Karpas-422 (cell line): ENCODE results near the gene SNTB2. TPM values are rescaled to one million over a fixed set of nuclear protein-coding genes. Genes with fewer than 3 reads are reported as not detected.
A peak's percentile ranks its signal among the peaks of the same experiment; 100 is the strongest.

Experiments
- DNase-seq: peaks from one replicate; pipeline ENCODE4 v3.0.0-alpha.2; 2015
- H2AFZ ChIP-seq: fragments of 200-600 bp; sonication (generic); 2 replicates; pipeline ENCODE4 v1.6.1; 2014; ENCODE audit warnings: antibody characterized with exemption, low read length, mixed read lengths
- H3K27ac ChIP-seq: fragments of 200-600 bp; sonication (generic); 2 replicates; pipeline ENCODE4 v1.5.1; 2014; ENCODE audit warnings: mild to moderate bottlenecking, low read length, moderate library complexity
- H3K27me3 ChIP-seq: fragments of 200-600 bp; sonication (generic); 2 replicates; pipeline ENCODE4 v1.6.1; 2014; ENCODE audit warnings: low read length, mixed read lengths
- H3K36me3 ChIP-seq: fragments of 200-600 bp; sonication (generic); 2 replicates; pipeline ENCODE4 v1.6.1; 2014; ENCODE audit warnings: low read length, mixed read lengths; ENCODE audit not compliant: insufficient read depth
- H3K4me1 ChIP-seq: fragments of 200-600 bp; sonication (generic); 2 replicates; pipeline ENCODE4 v1.6.1; 2014; ENCODE audit warnings: mild to moderate bottlenecking, low read length, mixed read lengths
- H3K4me2 ChIP-seq: fragments of 200-600 bp; sonication (generic); 2 replicates; pipeline ENCODE4 v1.6.1; 2014; ENCODE audit warnings: low read length, low read depth, mild to moderate bottlenecking; ENCODE audit not compliant: poor library complexity, severe bottlenecking
- H3K4me3 ChIP-seq: fragments of 200-600 bp; sonication (generic); 2 replicates; pipeline ENCODE4 v1.5.1; 2014; ENCODE audit warnings: mild to moderate bottlenecking, antibody characterized with exemption, low read length, mixed read lengths
- H3K79me2 ChIP-seq: fragments of 200-600 bp; sonication (generic); 2 replicates; pipeline ENCODE4 v1.6.1; 2014; ENCODE audit warnings: mild to moderate bottlenecking, low read length, mixed read lengths
- H3K9ac ChIP-seq: fragments of 200-600 bp; sonication (generic); 2 replicates; pipeline ENCODE4 v1.6.0; 2014; ENCODE audit warnings: low read length
- H3K9me2 ChIP-seq: fragments of 200-600 bp; sonication (generic), shearing (Covaris generic); replicated peaks from 2 replicates; pipeline ENCODE4 v1.6.0; 2014; ENCODE audit warnings: mild to moderate bottlenecking, low read length, moderate library complexity; ENCODE audit not compliant: insufficient read depth
- H3K9me3 ChIP-seq: fragments of 300-700, 200-600 bp; sonication (generic); 2 replicates; pipeline ENCODE4 v1.6.1; 2014; ENCODE audit warnings: low read length, mixed read lengths
- H4K20me1 ChIP-seq: fragments of 200-600 bp; sonication (generic); 2 replicates; pipeline ENCODE4 v1.6.1; 2014; ENCODE audit warnings: mild to moderate bottlenecking, antibody characterized with exemption, low read length, low read depth; ENCODE audit not compliant: insufficient read depth
- total RNA-seq: library from RNA; depleted of rRNA; stranded (reverse); fragments of >200 nt; shearing (Covaris generic); gene quantifications from 2 replicates; pipeline ENCODE4 v1.2.3, GENCODE V29; 2014; ENCODE audit warnings: low replicate concordance

Gene SNTB2
- total RNA-seq, 1 experiment from 2014 or later: 17.7 TPM

DNA sequence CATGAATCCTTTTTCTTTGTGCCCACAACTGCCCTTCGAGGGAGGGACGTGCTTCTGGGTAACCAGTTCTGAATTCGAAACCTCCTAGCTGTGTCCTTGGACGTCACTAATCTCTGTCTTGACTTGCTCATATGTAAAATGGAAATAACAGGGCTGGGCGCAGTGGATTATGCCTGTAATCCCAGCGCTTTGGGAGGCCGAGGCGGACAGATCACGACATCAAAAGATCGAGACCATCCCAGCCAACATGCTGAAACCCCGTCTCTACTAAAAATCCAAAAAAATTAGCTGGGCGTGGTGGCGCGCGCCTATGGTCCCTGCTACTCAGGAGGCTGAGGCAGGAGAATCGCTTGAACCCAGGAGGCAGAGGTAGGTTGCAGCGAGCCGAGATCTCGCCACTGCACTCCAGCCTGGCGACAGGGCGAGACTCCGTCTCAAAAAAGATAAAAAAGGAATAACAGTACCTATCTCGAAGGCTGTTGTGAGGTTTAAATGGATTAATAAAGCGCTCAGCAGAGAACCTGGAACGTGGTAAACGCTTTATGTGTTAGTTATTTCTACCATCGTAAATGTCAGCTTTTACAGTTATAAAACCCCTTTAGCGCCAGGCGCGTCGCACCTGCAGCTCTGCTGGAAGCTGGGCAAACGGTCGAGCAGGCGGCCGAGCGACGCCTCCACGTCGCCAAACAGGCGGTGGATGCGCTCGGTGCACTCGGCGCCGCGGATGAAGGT, 151.8 kb downstream of the SNTB2 start:
- Histone ChIP-seq H3K9me3 (no peaks in the 10 kb centered on the region), H3K4me1 (peaks cover 26% of the 10 kb centered on the region), H3K4me3 (peak overlapping the region; percentile 94), H3K79me2 (peaks cover 70% of the 10 kb centered on the region), H4K20me1 (no peaks in the 10 kb centered on the region), H2AFZ (peak overlapping the region; percentile 46; the same call in 1 of the 2 replicates), H3K9me2 (no peaks in the 10 kb centered on the region), H3K27me3 (no peaks in the 10 kb centered on the region), H3K4me2 (peak overlapping the region; percentile 79), H3K9ac (peak overlapping the region; percentile 91), H3K27ac (peak overlapping the region; percentile 48), H3K36me3 (peaks cover 40% of the 10 kb centered on the region)
- DNase-seq: no peak

DNA sequence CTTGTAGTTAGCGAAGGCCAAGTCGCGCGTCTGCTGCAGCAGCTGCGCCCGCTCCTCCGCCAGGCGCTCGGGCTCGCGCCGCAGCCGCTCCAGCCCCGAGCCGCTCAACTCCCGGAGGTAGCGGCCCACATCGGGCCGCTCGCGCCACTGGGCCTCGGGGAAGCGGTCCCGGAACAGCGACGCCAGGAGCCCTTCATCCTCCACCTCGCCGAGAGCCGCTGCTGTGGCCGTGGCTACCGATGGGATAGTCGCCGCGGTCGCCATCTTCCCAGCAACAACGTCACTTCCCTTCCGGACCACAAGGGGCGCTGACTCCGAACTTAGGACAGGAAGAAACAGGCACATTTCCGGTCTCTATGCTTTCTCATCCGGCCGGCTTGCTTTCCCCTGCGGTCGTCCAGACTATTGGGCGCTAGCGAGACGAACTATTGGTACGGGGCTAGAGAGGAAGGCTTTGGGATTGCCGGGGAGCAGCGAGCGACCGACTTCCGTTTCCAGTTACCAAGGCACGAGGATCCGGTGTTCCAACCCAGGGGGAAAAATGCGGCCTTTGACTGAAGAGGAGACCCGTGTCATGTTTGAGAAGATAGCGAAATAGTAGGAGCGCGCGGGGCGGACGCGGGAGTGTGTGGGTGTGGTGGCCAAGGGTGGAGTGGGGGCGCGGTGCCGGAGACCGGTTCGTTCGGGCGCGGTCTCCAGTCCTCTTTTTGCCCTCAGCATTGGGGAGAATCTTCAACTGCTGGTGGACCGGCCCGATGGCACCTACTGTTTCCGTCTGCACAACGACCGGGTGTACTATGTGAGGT, 152.5 kb downstream of the SNTB2 start, which contains the start of the genes COG8 and NIP7:
Gene COG8 (minus strand): TSS at position 276 of the 806 bp plus-strand sequence. CDS start 12 bp downstream, at position 264.
Gene NIP7 (plus strand): TSS at position 484 of the 806 bp plus-strand sequence. CDS start 58 bp downstream, at position 542.
- Histone ChIP-seq H3K27ac (peak within 1 kb of the TSS; percentile 67), H3K4me1 (peaks cover 26% of the 10 kb centered on the region), H2AFZ (peak within 1 kb of the TSS; percentile 46; the same call in 1 of the 2 replicates), H3K9ac (peak within 1 kb of the TSS; percentile 91), H3K4me3 (peak within 1 kb of the TSS; percentile 94), H3K4me2 (peak within 1 kb of the TSS; percentile 81), H4K20me1 (no peaks in the 10 kb centered on the region), H3K79me2 (peaks cover 66% of the 10 kb centered on the region), H3K9me3 (no peaks in the 10 kb centered on the region), H3K27me3 (no peaks in the 10 kb centered on the region), H3K9me2 (no peaks in the 10 kb centered on the region), H3K36me3 (peaks cover 38% of the 10 kb centered on the region)
- peak; percentile 99 for DNase-seq

DNA sequence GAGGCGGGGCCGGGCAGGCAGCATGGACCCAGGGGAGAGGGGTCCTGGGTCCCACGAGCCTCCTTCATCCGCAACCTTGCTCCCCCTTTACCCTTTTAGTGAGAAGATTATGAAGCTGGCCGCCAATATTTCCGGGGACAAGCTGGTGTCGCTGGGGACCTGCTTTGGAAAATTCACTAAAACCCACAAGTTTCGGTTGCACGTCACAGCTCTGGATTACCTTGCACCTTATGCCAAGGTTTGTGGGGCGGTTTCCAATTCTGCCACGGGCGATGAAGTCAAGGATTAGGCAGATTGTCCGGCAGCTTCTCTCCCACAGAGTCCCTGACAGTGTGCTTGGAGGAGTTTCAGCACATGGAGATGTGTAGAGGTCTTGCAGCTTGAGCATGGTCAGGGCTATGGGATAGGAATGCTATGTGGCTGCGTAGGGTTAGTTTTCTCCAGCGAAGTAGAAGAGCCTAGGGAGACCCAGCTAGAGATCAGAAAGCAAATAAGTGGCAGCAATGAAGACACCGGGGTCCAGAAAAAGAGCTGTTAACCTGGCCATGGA, 153.2 kb downstream of the SNTB2 start:
- peaks cover 26% of the 10 kb centered on the region for H3K4me1 ChIP-seq
- H3K9me3 ChIP-seq: no peaks in the 10 kb centered on the region
- H4K20me1 ChIP-seq: no peaks in the 10 kb centered on the region
- no peaks in the 10 kb centered on the region for H3K27me3 ChIP-seq
- peak overlapping the region; percentile 67 for H3K27ac ChIP-seq
- peak overlapping the region; percentile 81 for H3K4me2 ChIP-seq
- peak overlapping the region; percentile 94 for H3K4me3 ChIP-seq
- no peak for DNase-seq
- H3K79me2 ChIP-seq: peaks cover 65% of the 10 kb centered on the region
- H3K9me2 ChIP-seq: no peaks in the 10 kb centered on the region
- 0 out of 2 replicates have a peak overlapping the region, but pooled peaks have one; percentile 21 for H2AFZ ChIP-seq
- H3K9ac ChIP-seq: peak overlapping the region; percentile 91
- peaks cover 38% of the 10 kb centered on the region for H3K36me3 ChIP-seq

- H3K9ac ChIP-seq: no peak overlapping the region
- peaks cover 34% of the 10 kb centered on the region for H3K79me2 ChIP-seq
These were observed 157.2 kb downstream of the SNTB2 start for GRCh38 chr16:69344171-69344570.

GRCh38 chr16:69345923-69346322, 159.0 kb downstream of the SNTB2 start:
- Histone ChIP-seq H3K4me2 (no peak overlapping the region), H3K4me1 (peaks cover 11% of the 10 kb centered on the region), H3K27me3 (no peaks in the 10 kb centered on the region), H3K9me3 (no peaks in the 10 kb centered on the region), H3K9ac (no peak overlapping the region), H3K79me2 (peaks cover 20% of the 10 kb centered on the region), H4K20me1 (no peaks in the 10 kb centered on the region), H3K27ac (no peak overlapping the region), H3K9me2 (no peaks in the 10 kb centered on the region), H3K4me3 (no peak overlapping the region), H2AFZ (no peak overlapping the region), H3K36me3 (peaks cover 39% of the 10 kb centered on the region)
- no peak for DNase-seq

More at GRCh38 chr16:69344171-69344570, 157.2 kb downstream of the SNTB2 start:
- Histone ChIP-seq H3K4me3 (no peak overlapping the region), H3K4me2 (no peak overlapping the region), H3K9me3 (no peaks in the 10 kb centered on the region), H3K27ac (no peak overlapping the region), H3K27me3 (no peaks in the 10 kb centered on the region), H2AFZ (no peak overlapping the region), H3K9me2 (no peaks in the 10 kb centered on the region), H3K4me1 (peaks cover 16% of the 10 kb centered on the region), H4K20me1 (no peaks in the 10 kb centered on the region), H3K36me3 (peaks cover 36% of the 10 kb centered on the region)
- DNase-seq: no peak

GRCh38 chr16:69346683-69347082, 159.7 kb downstream of the SNTB2 start:
- Histone ChIP-seq H3K4me2 (no peak overlapping the region), H3K4me1 (peaks cover 4% of the 10 kb centered on the region; the same call in 1 of the 2 replicates), H3K36me3 (peaks cover 31% of the 10 kb centered on the region), H4K20me1 (no peaks in the 10 kb centered on the region), H3K27ac (no peak overlapping the region), H3K9ac (no peak overlapping the region), H3K27me3 (no peaks in the 10 kb centered on the region), H2AFZ (no peak overlapping the region), H3K9me2 (no peaks in the 10 kb centered on the region), H3K4me3 (no peak overlapping the region), H3K79me2 (peaks cover 13% of the 10 kb centered on the region), H3K9me3 (no peaks in the 10 kb centered on the region)
- no peak for DNase-seq

DNA sequence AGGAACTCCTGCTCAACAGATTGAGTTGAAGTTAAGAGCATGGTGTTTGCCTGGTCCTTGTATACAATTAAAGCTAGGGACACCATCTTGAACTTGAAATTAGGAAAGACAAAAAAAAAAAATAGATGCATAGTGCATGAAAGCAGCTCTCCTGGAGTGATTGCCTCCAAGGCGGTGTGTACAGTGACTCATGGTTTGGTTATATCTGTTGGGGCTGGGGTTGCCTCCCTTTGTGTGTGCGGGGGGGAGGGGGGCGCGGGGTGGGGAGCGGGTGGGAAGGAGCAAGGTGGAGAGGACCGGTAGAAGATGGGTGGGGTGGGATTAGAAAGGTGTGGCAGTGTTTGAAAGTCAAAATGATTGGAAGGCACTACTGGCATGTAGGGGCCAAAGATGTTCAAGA, 161.3 kb downstream of the SNTB2 start:
- H4K20me1 ChIP-seq: no peaks in the 10 kb centered on the region
- no peak for DNase-seq
- no peaks in the 10 kb centered on the region for H3K4me1 ChIP-seq
- H3K27me3 ChIP-seq: no peaks in the 10 kb centered on the region
- H3K4me3 ChIP-seq: no peak overlapping the region
- H3K79me2 ChIP-seq: peaks cover 3% of the 10 kb centered on the region
- H3K36me3 ChIP-seq: peaks cover 22% of the 10 kb centered on the region
- no peaks in the 10 kb centered on the region for H3K9me3 ChIP-seq
- no peak overlapping the region for H3K4me2 ChIP-seq
- no peak overlapping the region for H3K9ac ChIP-seq
- H2AFZ ChIP-seq: no peak overlapping the region
- no peaks in the 10 kb centered on the region for H3K9me2 ChIP-seq
- no peak overlapping the region for H3K27ac ChIP-seq

DNA sequence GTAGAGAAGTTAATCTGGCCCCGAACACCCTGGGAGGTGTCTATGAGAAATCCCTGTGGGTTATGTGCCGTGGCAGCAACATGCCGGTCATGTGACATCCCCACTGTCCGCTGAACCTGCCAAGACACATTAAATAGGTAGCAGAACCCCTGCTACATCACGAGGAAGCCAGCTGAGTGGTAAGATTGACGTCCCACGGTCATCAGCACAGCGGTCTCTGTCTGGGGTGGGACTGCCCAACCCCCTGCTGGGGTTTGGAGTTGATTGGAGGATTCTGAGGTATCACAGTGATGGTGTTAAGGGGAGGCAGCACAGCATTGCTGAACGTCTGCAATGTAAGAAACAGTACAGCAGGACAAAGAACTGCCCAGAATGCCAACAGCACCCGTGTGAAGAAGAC, 162.6 kb downstream of the SNTB2 start:
- H2AFZ ChIP-seq: no peak overlapping the region
- H4K20me1 ChIP-seq: no peaks in the 10 kb centered on the region
- no peaks in the 10 kb centered on the region for H3K9me3 ChIP-seq
- H3K79me2 ChIP-seq: no peaks in the 10 kb centered on the region
- no peaks in the 10 kb centered on the region for H3K9me2 ChIP-seq
- H3K9ac ChIP-seq: no peak overlapping the region
- H3K4me3 ChIP-seq: no peak overlapping the region
- no peak for DNase-seq
- H3K36me3 ChIP-seq: peaks cover 16% of the 10 kb centered on the region
- H3K4me2 ChIP-seq: no peak overlapping the region
- H3K4me1 ChIP-seq: no peaks in the 10 kb centered on the region
- H3K27me3 ChIP-seq: no peaks in the 10 kb centered on the region
- H3K27ac ChIP-seq: no peak overlapping the region
